K562 (cell line): Measurements from ENCODE around the gene TSR2. TPM values are rescaled to one million over a fixed set of nuclear protein-coding genes. Genes with fewer than 3 reads are reported as not detected.
A peak's percentile ranks its signal among the peaks of the same experiment; 100 is the strongest.

Experiments used
- ATAC-seq: fragments of 200-7000 bp; cut with Tn5 transposase; 3 replicates; pipeline ENCODE4 v1.9.1; 2020; ENCODE audit warnings: moderate library complexity
- BruUV-seq: library from RNA; stranded (reverse); fragments of 400-500 nt; replicated peaks from 2 replicates; lab custom pipeline; 2021; lab: Mats Ljungman, UMichigan
- CTCF ChIA-PET: fragments of 300-600 bp; formaldehyde crosslinking; extraction: SDS; loops from one replicate; lab custom pipeline; 2021; ENCODE audit warnings: low intra/inter-chr PET ratio; lab: Yijun Ruan, JAX
- POLR2A ChIA-PET: fragments of 300-600, 350-650 bp; sonication (Branson Sonifier 250); formaldehyde crosslinking; extraction: SDS; loops from one replicate; lab custom pipeline; 2021; ENCODE audit warnings: antibody characterized with exemption, inconsistent platforms; lab: Yijun Ruan, JAX
- DNase-seq, 4 experiments: peaks; one replicate each; pipeline versions ENCODE4 v3.0.0 to v3.0.0-alpha.2; 2011 to 2018; ENCODE audit warnings: low spot score in 3 of 4, mixed read lengths in 3 of 4; ENCODE audit errors: extremely low read depth in 1 of 4
- FAIRE-seq: peaks from 2 replicates; lab custom pipeline; 2011; peaks lifted over from hg19 to GRCh38; lab: Jason Lieb, UNC
- H2AFZ ChIP-seq: 2 replicates; pipeline ENCODE4 v1.6.0; 2011; ENCODE audit warnings: low read depth, low read length, control low read depth, inconsistent platforms
- H3K27ac ChIP-seq: fragments of 200-600 bp; 3 replicates; pipeline ENCODE4 v1.8.0; 2011; ENCODE audit warnings: low read depth, mild to moderate bottlenecking, control low read depth, inconsistent platforms, low read length, moderate library complexity, mixed read lengths; ENCODE audit errors: extremely low read depth
- H3K27me3 ChIP-seq, 2 experiments: fragments of 300-600 bp in 1 of 2; 2 replicates in 1 of 2; 3 replicates in 1 of 2; pipeline versions ENCODE4 v1.6.0 to v1.8.0; 2011; ENCODE audit warnings: inconsistent platforms in 2 of 2, low read length in 2 of 2, mild to moderate bottlenecking in 1 of 2, mixed read lengths in 1 of 2, moderate library complexity in 1 of 2; ENCODE audit not compliant: control insufficient read depth in 2 of 2, insufficient read depth in 2 of 2
- H3K36me3 ChIP-seq: fragments of 300-600 bp; 3 replicates; pipeline ENCODE4 v1.8.0; 2011; ENCODE audit warnings: mild to moderate bottlenecking, low read length, inconsistent platforms; ENCODE audit not compliant: control insufficient read depth, insufficient read depth
- H3K4me1 ChIP-seq, 2 experiments: fragments of 200-600 bp in 1 of 2; replicated peaks in 1 of 2; 2 replicates in 1 of 2; 3 replicates in 1 of 2; pipeline versions ENCODE4 v1.5.1 to v1.8.0; 2011; ENCODE audit warnings: inconsistent platforms in 2 of 2, low read length in 2 of 2, mild to moderate bottlenecking in 1 of 2, mixed read lengths in 1 of 2, moderate library complexity in 1 of 2; ENCODE audit not compliant: control insufficient read depth in 2 of 2, insufficient read depth in 2 of 2
- H3K4me2 ChIP-seq: 2 replicates; pipeline ENCODE4 v1.6.1; 2011; ENCODE audit warnings: low read length, control low read depth, inconsistent platforms, mixed read lengths; ENCODE audit not compliant: insufficient read depth
- H3K4me3 ChIP-seq: fragments of 200-600 bp; sonication (generic), shearing (Covaris generic); 2 replicates; pipeline ENCODE4 v1.5.1; 2016; ENCODE audit warnings: control low read depth, inconsistent platforms
- H3K79me2 ChIP-seq: fragments of 200-600 bp; 3 replicates; pipeline ENCODE4 v1.8.0; 2011; ENCODE audit warnings: low read length, inconsistent platforms; ENCODE audit not compliant: control insufficient read depth, insufficient read depth
- H3K9ac ChIP-seq, 2 experiments: 2 replicates each; pipeline versions ENCODE4 v1.6.0 to v1.6.1; 2011; ENCODE audit warnings: low read depth in 2 of 2, low read length in 2 of 2, control low read depth in 1 of 2, inconsistent platforms in 1 of 2, mild to moderate bottlenecking in 1 of 2, mixed read lengths in 1 of 2; ENCODE audit not compliant: insufficient read depth in 1 of 2
- H3K9me1 ChIP-seq: one replicate; pipeline ENCODE4 v1.6.0; 2011; ENCODE audit warnings: inconsistent platforms, mild to moderate bottlenecking, low read length, moderate library complexity; ENCODE audit not compliant: control insufficient read depth, insufficient read depth
- H3K9me3 ChIP-seq: replicated peaks from 2 replicates; pipeline ENCODE4 v1.5.1; 2011; ENCODE audit warnings: low read depth, low read length, inconsistent platforms; ENCODE audit not compliant: control insufficient read depth, insufficient read depth
- H4K20me1 ChIP-seq: replicated peaks from 2 replicates; pipeline ENCODE4 v1.6.1; 2011; ENCODE audit warnings: low read length, inconsistent platforms, mixed read lengths; ENCODE audit not compliant: control insufficient read depth, insufficient read depth
- CTCF ChIP-seq, 3 experiments: IDR thresholded peaks in 2 of 3; conservative IDR thresholded peaks in 1 of 3; 2 replicates each; pipeline ENCODE4 v1.5.1; 2011 to 2012; ENCODE audit warnings: low read length in 3 of 3, mild to moderate bottlenecking in 3 of 3, control low read depth in 2 of 3, improper control_type of control experiment in 1 of 3, inconsistent platforms in 1 of 3, low read depth in 1 of 3, mixed read lengths in 1 of 3, moderate library complexity in 1 of 3; ENCODE audit not compliant: insufficient read depth in 2 of 3
- KLF13 ChIP-seq: fragments of 450-650 bp; IDR thresholded peaks from 2 replicates; pipeline ENCODE4 v1.6.1; 2016; ENCODE audit warnings: missing genetic modification characterization, low read depth, mild to moderate bottlenecking, missing compliant biosample characterization, moderate library complexity, borderline replicate concordance
- NCOA6 ChIP-seq: fragments of 450-650 bp; IDR thresholded peaks from 2 replicates; pipeline ENCODE4 v1.6.1; 2017; ENCODE audit warnings: mild to moderate bottlenecking
- NFXL1 ChIP-seq: fragments of 450-650 bp; formaldehyde crosslinking; IDR thresholded peaks from 2 replicates; pipeline ENCODE4 v1.4.0; 2021; ENCODE audit warnings: mild to moderate bottlenecking
- NR3C1 ChIP-seq: sonication (generic); formaldehyde crosslinking; IDR thresholded peaks from 2 replicates; pipeline ENCODE4 v1.8.1; 2022; ENCODE audit warnings: missing genetic modification reagents
- PBX2 ChIP-seq, 2 experiments: IDR thresholded peaks in 1 of 2; conservative IDR thresholded peaks in 1 of 2; 2 replicates each; pipeline ENCODE4 v1.6.1; 2016; ENCODE audit warnings: low read depth in 2 of 2, mild to moderate bottlenecking in 1 of 2, missing compliant biosample characterization in 1 of 2, missing genetic modification characterization in 1 of 2, moderate library complexity in 1 of 2
- POLR2B ChIP-seq: fragments of 450-650 bp; IDR thresholded peaks from 2 replicates; pipeline ENCODE4 v1.6.1; 2018; ENCODE audit warnings: low read depth; ENCODE audit not compliant: partially characterized antibody
- RAD21 ChIP-seq, 2 experiments: fragments of 250-450 bp in 1 of 2; fragments of 450-650 bp in 1 of 2; sonication (Bioruptor Pico) in 1 of 2; formaldehyde crosslinking in 1 of 2; IDR thresholded peaks in 1 of 2; conservative IDR thresholded peaks in 1 of 2; 2 replicates each; pipeline versions ENCODE4 v1.4.0 to v1.8.0; 2020 to 2022; ENCODE audit warnings: mild to moderate bottlenecking in 2 of 2, moderate library complexity in 1 of 2
- RBFOX2 ChIP-seq: fragments of 200-400 bp; formaldehyde crosslinking; IDR thresholded peaks from 2 replicates; pipeline ENCODE4 v1.6.1; 2017; ENCODE audit warnings: low read depth, mild to moderate bottlenecking, low read length, moderate library complexity
- ZFX ChIP-seq: sonication (generic); formaldehyde crosslinking; IDR thresholded peaks from 2 replicates; pipeline ENCODE4 v1.8.0; 2022; ENCODE audit warnings: mild to moderate bottlenecking, missing genetic modification reagents, moderate library complexity
- WGBS: fragments of 100-300 bp; shearing (Covaris generic); methylation state at CpG from one replicate; pipeline ENCODE4 v1.1.6; 2016; ENCODE audit warnings: low coverage, mixed read lengths; ENCODE audit not compliant: insufficient coverage; ENCODE audit errors: missing lambda C conversion rate; 5-methylcytosine and 5-hydroxymethylcytosine counted together
- in situ Hi-C: fragments of 300-500 bp; cut with MboI; formaldehyde crosslinking; loops from 4 replicates; pipeline ENCODE4 v1.15.0; 2018; ENCODE audit warnings: inconsistent platforms, mixed read lengths
- intact Hi-C: fragments of 100-400 bp; cut with micrococcal nuclease; formaldehyde crosslinking; loops from 2 replicates; pipeline ENCODE4 v1.14.2; 2022
- polyA plus RNA-seq, 8 experiments: library from polyadenylated mRNA; depleted of rRNA in 4 of 8; stranded (reverse) in 5 of 8; unstranded in 3 of 8; fragments of >200 nt; fragmentation: Nextera tagmentation in 2 of 8; fragmentation: Illumina TruSeq in 1 of 8; extraction: Ambion mirVana in 2 of 8; extraction: Trizol in 1 of 8; gene quantifications; 2 replicates each; pipeline versions ENCODE4 v1.2.1 to v1.2.3, GENCODE V29; 2011 to 2014; ENCODE audit warnings: inconsistent platforms in 1 of 8, missing spikeins in 1 of 8
- total RNA-seq, 7 experiments: library from RNA; depleted of rRNA in 6 of 7; stranded (reverse); fragments of >200 nt in 6 of 7; fragmentation: Illumina TruSeq in 2 of 7; extraction: Trizol in 2 of 7; gene quantifications; 2 replicates each; pipeline versions ENCODE4 v1.2.1 to v1.2.3, GENCODE V29; 2011 to 2021; ENCODE audit warnings: low replicate concordance in 1 of 7

Gene TSR2
- total and polyA plus RNA-seq, 9 of the 15 experiments (the other 6 are each of a cell fraction or from before 2014, with no cell fraction given), result 8.6 to 50.0 (median 28.5) TPM

GRCh38 chrX:54422168-54422567, 18.0 kb upstream of the TSR2 start (continued):
- no peak for TF ChIP-seq RBFOX2
- no peak for TF ChIP-seq KLF13 (tag)
- TF ChIP-seq NCOA6, result no peak
- no peak for TF ChIP-seq ZFX (CRISPR knock-in tag)
- no peak for TF ChIP-seq NR3C1 (CRISPR knock-in tag)
- no peak for TF ChIP-seq PBX2 (CRISPR knock-in tag; IDR thresholded peaks at IDR 0.05; ENCODE audit: low read depth)
- no peak for TF ChIP-seq PBX2 (tag; conservative IDR thresholded peaks at IDR 0.05; ENCODE audit: low read depth)
- TF ChIP-seq POLR2B, result no peak

DNA sequence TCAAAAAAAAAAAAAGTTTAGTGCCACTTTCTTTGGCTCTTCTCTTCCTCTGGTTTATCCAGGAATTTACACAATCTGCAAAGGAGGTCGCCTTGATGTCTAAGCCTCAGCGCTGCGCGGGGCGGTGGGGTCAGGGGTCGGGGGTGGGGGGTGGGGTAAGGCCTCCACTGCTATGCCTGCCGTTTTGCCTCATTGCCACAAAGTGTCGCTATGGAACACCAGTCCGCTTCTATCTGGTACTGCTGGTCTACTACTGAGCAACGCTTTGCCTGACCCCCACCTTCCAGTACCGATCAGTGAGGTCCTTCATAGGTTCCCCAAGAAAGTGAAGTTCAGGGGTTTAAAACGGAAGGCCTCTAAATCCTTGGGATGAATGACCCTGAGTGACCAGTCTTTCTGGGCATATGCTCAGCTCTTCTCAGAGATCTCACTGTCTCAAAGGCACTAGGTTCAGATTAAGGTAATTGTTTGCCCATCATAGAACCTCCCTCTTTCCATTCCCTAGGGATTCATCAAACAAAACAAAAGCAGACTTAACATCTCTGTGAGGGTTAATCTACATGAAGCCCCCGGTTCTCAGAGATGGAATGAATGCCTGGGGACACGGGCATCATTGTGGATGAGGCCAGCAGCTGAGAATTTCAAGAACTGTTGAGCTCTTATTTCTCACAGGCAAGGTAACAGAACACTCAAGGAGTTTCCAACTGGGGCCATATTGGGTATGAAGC, 16.9 kb upstream of the TSR2 start:
- ATAC-seq (peak; percentile 82), DNase-seq (peak; percentile 27 to 47 (median 36)), FAIRE-seq (no peak)
- Histone ChIP-seq H3K4me2 (no peak overlapping the region), H3K9ac (no peak overlapping the region), H3K79me2 (no peaks in the 10 kb centered on the region), H2AFZ (no peak overlapping the region), H3K36me3 (no peaks in the 10 kb centered on the region), H3K27ac (no peak overlapping the region)
- peak in 2 of 3 experiments; percentile 14 to 25; a peak in 2 of 6 replicates for TF ChIP-seq CTCF (IDR thresholded peaks at IDR 0.05 in 2 of 3, conservative IDR thresholded peaks at IDR 0.05 in 1 of 3; ENCODE audit: insufficient read depth in 2 of 3, low read depth in 1 of 3, low read length in 3 of 3)
- TF ChIP-seq RAD21 (CRISPR knock-in tag; conservative IDR thresholded peaks at IDR 0.05 in 1 of 2, IDR thresholded peaks at IDR 0.05 in 1 of 2), result peak in 1 of 2 experiments; percentile 21; a peak in 1 of 4 replicates
- TF ChIP-seq NFXL1 (CRISPR knock-in tag), result no peak
- TF ChIP-seq, all 486 proteins: peak for 2
- Histone ChIP-seq H3K9me3 (no peaks in the 10 kb centered on the region), H3K4me1 (no peaks in the 10 kb centered on the region), H3K4me3 (no peak overlapping the region), H4K20me1 (no peaks in the 10 kb centered on the region), H3K27me3 (no peaks in the 10 kb centered on the region), H3K9me1 (no peaks in the 10 kb centered on the region)
- no TSS peak for BruUV-seq
- ChIA-PET CTCF (no interaction called here), POLR2A (no interaction called here)
- intact Hi-C loops, result no loop called here
- 7% methylated on average over 12 of the region's 14 CpGs for WGBS
- in situ Hi-C loops, result no loop called here
